Activated CD4-positive, alpha-beta T cell treated with anti-CD3 and anti-CD28 coated beads, Interleukin-2, amount 10 ng/mL, durations not matched to agents 7 days and 5 days (primary cell): Measurements from ENCODE around the gene FAM222B. TPM values are rescaled to one million over a fixed set of nuclear protein-coding genes. Genes with fewer than 3 reads are reported as not detected.
A peak's percentile ranks its signal among the peaks of the same experiment; 100 is the strongest.

ENCODE experiments used
- CTCF ChIA-PET: fragments of 350-600 bp; sonication (Branson Sonifier 250); formaldehyde crosslinking; loops from one replicate; lab custom pipeline; 2021; ENCODE audit warnings: antibody characterized with exemption; lab: Charles Lee
- POLR2A ChIA-PET: fragments of 350-600 bp; sonication (Branson Sonifier 250); formaldehyde crosslinking; loops from one replicate; lab custom pipeline; 2021; ENCODE audit warnings: antibody characterized with exemption; lab: Charles Lee
- DNase-seq: peaks from one replicate; pipeline ENCODE4 v3.0.0-alpha.2; 2020
- H3K27ac Mint-ChIP-seq: one replicate; pipeline ENCODE4 v1.8.0; 2021; ENCODE audit warnings: mild to moderate bottlenecking, moderate library complexity, mixed read lengths
- H3K27me3 Mint-ChIP-seq: one replicate; pipeline ENCODE4 v1.8.0; 2021; ENCODE audit warnings: mixed read lengths
- H3K36me3 Mint-ChIP-seq: one replicate; pipeline ENCODE4 v1.8.0; 2021; ENCODE audit warnings: low read depth, mixed read lengths
- H3K4me1 Mint-ChIP-seq: one replicate; pipeline ENCODE4 v1.8.0; 2021; ENCODE audit warnings: mixed read lengths
- H3K4me3 Mint-ChIP-seq: one replicate; pipeline ENCODE4 v1.8.0; 2021; ENCODE audit warnings: mild to moderate bottlenecking, moderate library complexity, mixed read lengths
- H3K9me3 Mint-ChIP-seq: one replicate; pipeline ENCODE4 v1.8.0; 2021; ENCODE audit warnings: mixed read lengths
- total RNA-seq, 2 experiments: library from RNA; stranded (reverse); gene quantifications; one replicate each; pipeline ENCODE4 v1.2.3, GENCODE V29; 2021

Gene FAM222B
- total RNA-seq, 2 experiments from 2014 or later: 15.7 to 17.9 TPM

- no peak for DNase-seq
- no peak overlapping the region for H3K27ac Mint-ChIP-seq
- H3K4me3 Mint-ChIP-seq: no peak overlapping the region
- ChIA-PET POLR2A (no interaction called here), CTCF (interaction anchor here (1.5 to 20.1 kb wide), 2 partner anchors 17 to 160 kb away, joined by 4 to 420 read pairs; partner anchors contain the start of genes NEK8 and TLCD1)
- no peaks in the 10 kb centered on the region for H3K9me3 Mint-ChIP-seq
- no peaks in the 10 kb centered on the region for H3K27me3 Mint-ChIP-seq
- peaks cover 9% of the 10 kb centered on the region for H3K36me3 Mint-ChIP-seq
- H3K4me1 Mint-ChIP-seq: peaks cover 37% of the 10 kb centered on the region
Observed at GRCh38 chr17:28747051-28747691, 95.4 kb downstream of the FAM222B start.

GRCh38 chr17:28746611-28747050, 96.0 kb downstream of the FAM222B start:
- Mint-ChIP-seq H3K36me3 (peaks cover 11% of the 10 kb centered on the region), H3K27me3 (no peaks in the 10 kb centered on the region), H3K9me3 (no peaks in the 10 kb centered on the region), H3K27ac (peak overlapping the region; percentile 94), H3K4me3 (peak overlapping the region; percentile 89), H3K4me1 (peaks cover 42% of the 10 kb centered on the region)
- ChIA-PET CTCF (interaction anchor here (1.5 to 20.1 kb wide), 2 partner anchors 16 to 160 kb away, joined by 4 to 420 read pairs; partner anchors contain the start of genes NEK8 and TLCD1), POLR2A (interaction anchor here (1.9 kb wide), 1 partner anchor 20 kb away, joined by 6 read pairs; the partner anchor contains the start of gene TLCD1)
- no peak for DNase-seq

- no peaks in the 10 kb centered on the region for H3K27me3 Mint-ChIP-seq
- peak overlapping the region; percentile 89 for H3K4me3 Mint-ChIP-seq
- H3K27ac Mint-ChIP-seq: peak overlapping the region; percentile 94
- H3K9me3 Mint-ChIP-seq: no peaks in the 10 kb centered on the region
- no peak for DNase-seq
- CTCF ChIA-PET: interaction anchor here (1.2 to 20.1 kb wide), 6 partner anchors 16 to 161 kb away, joined by 3 to 420 read pairs (median 4); partner anchors contain the start of genes FLOT2, NEK8, RPL23A and TLCD1
- POLR2A ChIA-PET: interaction anchor here (1.5 to 1.9 kb wide), 2 partner anchors 17 to 19 kb away, joined by 3 to 6 read pairs; partner anchors contain the start of gene TLCD1
- H3K4me1 Mint-ChIP-seq: peaks cover 48% of the 10 kb centered on the region
- H3K36me3 Mint-ChIP-seq: peaks cover 11% of the 10 kb centered on the region
Observed at GRCh38 chr17:28745786-28746411, 96.7 kb downstream of the FAM222B start.

GRCh38 chr17:28744972-28745785, 97.4 kb downstream of the FAM222B start:
- POLR2A ChIA-PET: interaction anchor here (0.5 to 1.9 kb wide), 3 partner anchors 16 to 154 kb away, joined by 3 to 6 read pairs (median 3); partner anchors contain the start of gene TLCD1
- CTCF ChIA-PET: interaction anchor here (1.2 to 20.1 kb wide), 5 partner anchors 15 to 153 kb away, joined by 3 to 420 read pairs (median 5); partner anchors contain the start of genes FLOT2, NEK8, RPL23A and TLCD1
- Mint-ChIP-seq H3K4me3 (peak overlapping the region; percentile 89), H3K36me3 (peaks cover 15% of the 10 kb centered on the region), H3K27ac (peak overlapping the region; percentile 94), H3K9me3 (no peaks in the 10 kb centered on the region), H3K4me1 (peaks cover 47% of the 10 kb centered on the region), H3K27me3 (no peaks in the 10 kb centered on the region)
- peak; percentile 45 for DNase-seq

- H3K9me3 Mint-ChIP-seq: peaks cover 2% of the 10 kb centered on the region
- H3K27me3 Mint-ChIP-seq: no peaks in the 10 kb centered on the region
- peaks cover 42% of the 10 kb centered on the region for H3K4me1 Mint-ChIP-seq
- peak overlapping the region; percentile 94 for H3K27ac Mint-ChIP-seq
- peak overlapping the region; percentile 89 for H3K4me3 Mint-ChIP-seq
- peaks cover 15% of the 10 kb centered on the region for H3K36me3 Mint-ChIP-seq
- peak; percentile 71 for DNase-seq
- ChIA-PET POLR2A (interaction anchor here (1.0 to 1.9 kb wide), 3 partner anchors 15 to 18 kb away, joined by 3 to 6 read pairs (median 3); partner anchors contain the start of gene TLCD1), CTCF (interaction anchor here (0.6 to 20.1 kb wide), 6 partner anchors 14 to 153 kb away, joined by 3 to 420 read pairs (median 4); partner anchors contain the start of genes FLOT2, NEK8, RPL23A and TLCD1)
Observed at GRCh38 chr17:28744104-28744971, 98.3 kb downstream of the FAM222B start.

GRCh38 chr17:28743243-28744103, 99.1 kb downstream of the FAM222B start, which contains the start of gene TRAF4:
Gene TRAF4, plus strand, starts transcription at chr17:28744011. Its CDS starts 102 bp downstream, at chr17:28744113.
- Mint-ChIP-seq H3K27ac (peak within 1 kb of the TSS; percentile 94), H3K4me1 (peaks cover 42% of the 10 kb centered on the region), H3K36me3 (peaks cover 13% of the 10 kb centered on the region), H3K27me3 (no peaks in the 10 kb centered on the region), H3K4me3 (peak within 1 kb of the TSS; percentile 89), H3K9me3 (peaks cover 2% of the 10 kb centered on the region)
- CTCF ChIA-PET: interaction anchor here (0.6 to 20.1 kb wide), 4 partner anchors 8 to 159 kb away, joined by 3 to 420 read pairs (median 4); partner anchors contain the start of genes DHRS13, NEK8 and TLCD1
- DNase-seq: peak; percentile 77
- POLR2A ChIA-PET: interaction anchor here (1.0 kb wide), 1 partner anchor 17 kb away, joined by 3 read pairs; no protein-coding TSS in a partner anchor

GRCh38 chr17:28741358-28742349, 100.9 kb downstream of the FAM222B start:
- Mint-ChIP-seq H3K27ac (peak overlapping the region; percentile 51), H3K4me1 (peaks cover 42% of the 10 kb centered on the region), H3K27me3 (no peaks in the 10 kb centered on the region), H3K9me3 (peaks cover 2% of the 10 kb centered on the region), H3K36me3 (peaks cover 13% of the 10 kb centered on the region), H3K4me3 (no peak overlapping the region)
- CTCF ChIA-PET: interaction anchor here (0.6 to 20.1 kb wide), 5 partner anchors 8 to 163 kb away, joined by 3 to 420 read pairs (median 3); partner anchors contain the start of genes NEK8 and TLCD1
- no peak for DNase-seq
- POLR2A ChIA-PET: no interaction called here

- CTCF ChIA-PET: interaction anchor here (1.0 to 20.1 kb wide), 3 partner anchors 9 to 23 kb away, joined by 3 to 420 read pairs (median 3); partner anchors contain the start of genes NEK8 and TLCD1
- POLR2A ChIA-PET: no interaction called here
- Mint-ChIP-seq H3K27me3 (no peaks in the 10 kb centered on the region), H3K36me3 (peaks cover 14% of the 10 kb centered on the region), H3K27ac (no peak overlapping the region), H3K4me3 (no peak overlapping the region), H3K4me1 (peaks cover 34% of the 10 kb centered on the region), H3K9me3 (peaks cover 2% of the 10 kb centered on the region)
- DNase-seq: no peak
Observed at GRCh38 chr17:28740406-28741357, 101.9 kb downstream of the FAM222B start.
